ENCODE measurements around the gene SAMD11.

SAMD11 gene

GRCh38 chr1:936348-937264, 12.9 kb downstream of the SAMD11 start:
- no peaks in the 10 kb centered on the region for H3K9me3 ChIP-seq (ENCODE audit: control insufficient read depth, insufficient read depth, low read length)
- 0 out of 2 replicates have a peak, but pooled peaks cover 3% of the 10 kb centered on the region for H3F3A ChIP-seq (ENCODE audit: control insufficient read depth, insufficient read depth)
- peaks cover 6% of the 10 kb centered on the region; the same call in 1 of the 2 replicates for H4K20me1 ChIP-seq (ENCODE audit: control insufficient read depth, insufficient read depth, low read depth, low read length)
- H3K36me3 ChIP-seq (ENCODE audit: control insufficient read depth, low read length) = no peaks in the 10 kb centered on the region
- no peaks in the 10 kb centered on the region for H3K79me2 ChIP-seq (ENCODE audit: control insufficient read depth, low read length)
- H3K27me3 ChIP-seq (ENCODE audit: control insufficient read depth, low read length) = peaks cover 33% of the 10 kb centered on the region
- no peak overlapping the region for H3K27ac ChIP-seq (ENCODE audit: low read depth, low read length)
- H3K4me3 ChIP-seq (ENCODE audit: low read length) = no peak overlapping the region
- TF ChIP-seq CTCF (IDR thresholded peaks at IDR 0.05; ENCODE audit: low read depth, low read length, poor library complexity, severe bottlenecking) = no peak
- TF ChIP-seq EZH2phosphoT487 (IDR thresholded peaks at IDR 0.05; ENCODE audit: borderline replicate concordance, low read length) = no peak
- H3K4me2 ChIP-seq (ENCODE audit: low read length) = no peak overlapping the region
- H3K4me1 ChIP-seq (ENCODE audit: control insufficient read depth, low read length) = peaks cover 19% of the 10 kb centered on the region
- no peaks in the 10 kb centered on the region for H3K9me2 ChIP-seq (replicated peaks; ENCODE audit: control insufficient read depth, low read length)

GRCh38 chr1:937521-937920, 13.8 kb downstream of the SAMD11 start:
- Histone ChIP-seq H3K4me3 (ENCODE audit: low read length) (no peak overlapping the region), H3K4me1 (ENCODE audit: control insufficient read depth, low read length) (peaks cover 20% of the 10 kb centered on the region), H3K9me2 (replicated peaks; ENCODE audit: control insufficient read depth, low read length) (no peaks in the 10 kb centered on the region), H3F3A (ENCODE audit: control insufficient read depth, insufficient read depth) (no peaks in the 10 kb centered on the region), H3K79me2 (ENCODE audit: control insufficient read depth, low read length) (no peaks in the 10 kb centered on the region), H3K36me3 (ENCODE audit: control insufficient read depth, low read length) (no peaks in the 10 kb centered on the region), H3K4me2 (ENCODE audit: low read length) (no peak overlapping the region), H3K27ac (ENCODE audit: low read depth, low read length) (no peak overlapping the region), H4K20me1 (ENCODE audit: control insufficient read depth, insufficient read depth, low read depth, low read length) (peaks cover 6% of the 10 kb centered on the region; the same call in 1 of the 2 replicates), H3K9me3 (ENCODE audit: control insufficient read depth, insufficient read depth, low read length) (no peaks in the 10 kb centered on the region), H3K27me3 (ENCODE audit: control insufficient read depth, low read length) (peaks cover 42% of the 10 kb centered on the region)
- TF ChIP-seq CTCF (IDR thresholded peaks at IDR 0.05; ENCODE audit: low read depth, low read length, poor library complexity, severe bottlenecking) (no peak), EZH2phosphoT487 (IDR thresholded peaks at IDR 0.05; ENCODE audit: borderline replicate concordance, low read length) (no peak)

GRCh38 chr1:938088-938683, 14.5 kb downstream of the SAMD11 start:
- no peak for TF ChIP-seq CTCF (IDR thresholded peaks at IDR 0.05; ENCODE audit: low read depth, low read length, poor library complexity, severe bottlenecking)
- no peak for TF ChIP-seq EZH2phosphoT487 (IDR thresholded peaks at IDR 0.05; ENCODE audit: borderline replicate concordance, low read length)
- Histone ChIP-seq H3K9me3 (ENCODE audit: control insufficient read depth, insufficient read depth, low read length) (no peaks in the 10 kb centered on the region), H3K36me3 (ENCODE audit: control insufficient read depth, low read length) (no peaks in the 10 kb centered on the region), H3K27ac (ENCODE audit: low read depth, low read length) (no peak overlapping the region), H4K20me1 (ENCODE audit: control insufficient read depth, insufficient read depth, low read depth, low read length) (peaks cover 9% of the 10 kb centered on the region), H3K4me3 (ENCODE audit: low read length) (no peak overlapping the region), H3K9me2 (replicated peaks; ENCODE audit: control insufficient read depth, low read length) (no peaks in the 10 kb centered on the region), H3K79me2 (ENCODE audit: control insufficient read depth, low read length) (no peaks in the 10 kb centered on the region), H3K4me2 (ENCODE audit: low read length) (no peak overlapping the region), H3F3A (ENCODE audit: control insufficient read depth, insufficient read depth) (no peaks in the 10 kb centered on the region), H3K27me3 (ENCODE audit: control insufficient read depth, low read length) (peaks cover 49% of the 10 kb centered on the region), H3K4me1 (ENCODE audit: control insufficient read depth, low read length) (peaks cover 20% of the 10 kb centered on the region)
